Measurements from ENCODE around the gene CNTN1.

DNA sequence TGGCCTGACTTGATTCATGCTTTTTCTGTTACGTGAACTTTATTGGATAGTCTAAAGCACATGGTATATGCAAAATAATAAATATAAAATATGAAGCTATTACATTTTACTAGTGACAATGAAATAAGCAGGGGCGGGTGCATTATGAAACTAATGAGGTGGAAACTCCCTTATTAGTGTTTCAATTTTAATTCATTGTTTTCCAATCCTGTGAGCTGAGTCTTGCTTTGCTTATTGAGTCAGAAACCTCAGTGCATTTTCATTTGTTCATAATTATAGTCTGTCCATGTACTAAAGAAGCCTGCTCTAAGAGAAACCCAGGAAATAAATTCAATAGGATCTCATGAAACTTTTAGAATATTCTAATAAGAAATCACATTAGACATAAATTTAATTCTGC lies 78.5 kb downstream of the CNTN1 start:
- TF ChIP-seq, protein P1, sequence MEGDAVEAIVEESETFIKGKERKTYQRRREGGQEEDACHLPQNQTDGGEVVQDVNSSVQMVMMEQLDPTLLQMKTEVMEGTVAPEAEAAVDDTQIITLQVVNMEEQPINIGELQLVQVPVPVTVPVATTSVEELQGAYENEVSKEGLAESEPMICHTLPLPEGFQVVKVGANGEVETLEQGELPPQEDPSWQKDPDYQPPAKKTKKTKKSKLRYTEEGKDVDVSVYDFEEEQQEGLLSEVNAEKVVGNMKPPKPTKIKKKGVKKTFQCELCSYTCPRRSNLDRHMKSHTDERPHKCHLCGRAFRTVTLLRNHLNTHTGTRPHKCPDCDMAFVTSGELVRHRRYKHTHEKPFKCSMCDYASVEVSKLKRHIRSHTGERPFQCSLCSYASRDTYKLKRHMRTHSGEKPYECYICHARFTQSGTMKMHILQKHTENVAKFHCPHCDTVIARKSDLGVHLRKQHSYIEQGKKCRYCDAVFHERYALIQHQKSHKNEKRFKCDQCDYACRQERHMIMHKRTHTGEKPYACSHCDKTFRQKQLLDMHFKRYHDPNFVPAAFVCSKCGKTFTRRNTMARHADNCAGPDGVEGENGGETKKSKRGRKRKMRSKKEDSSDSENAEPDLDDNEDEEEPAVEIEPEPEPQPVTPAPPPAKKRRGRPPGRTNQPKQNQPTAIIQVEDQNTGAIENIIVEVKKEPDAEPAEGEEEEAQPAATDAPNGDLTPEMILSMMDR (IDR thresholded peaks at IDR 0.05) = no peak
- no peak for TF ChIP-seq POLR2A (IDR thresholded peaks at IDR 0.05)

Data from testis (tissue), 2 donors.